NCI-H69 (cell line): ENCODE data around the gene TMEM45B.
"Not testable (repeated sequence)": the region's sequence is repeated elsewhere in the genome, so short reads cannot be mapped to it uniquely, and the experiment has no call there.

Source experiments
- DNase-seq: peaks from one replicate; lab custom pipeline; 2025; lab: John Stamatoyannopoulos, UW

The TMEM45B gene

GRCh38 chr11:129852125-129852740 is 36.6 kb downstream of the TMEM45B start:
- no peak for DNase-seq

GRCh38 chr11:129853518-129854231 is 38.0 kb downstream of the TMEM45B start:
- DNase-seq = peak; percentile 98

- DNase-seq = peak; percentile 86
These were observed 38.7 kb downstream of the TMEM45B start for GRCh38 chr11:129854232-129854805.

GRCh38 chr11:129855086-129855485 is 39.4 kb downstream of the TMEM45B start:
- DNase-seq = no peak

GRCh38 chr11:129856036-129856435 is 40.4 kb downstream of the TMEM45B start:
- DNase-seq = no peak

GRCh38 chr11:129861702-129862522 is 46.3 kb downstream of the TMEM45B start:
- no peak for DNase-seq

GRCh38 chr11:129864811-129865210 is 49.2 kb downstream of the TMEM45B start:
- no peak for DNase-seq

GRCh38 chr11:129865701-129866100 is 50.1 kb downstream of the TMEM45B start:
- DNase-seq = no peak

GRCh38 chr11:129866311-129866710 is 50.7 kb downstream of the TMEM45B start:
- no peak for DNase-seq

- not testable (repeated sequence) for DNase-seq
These were observed 53.0 kb downstream of the TMEM45B start for GRCh38 chr11:129868626-129869025.

- no peak for DNase-seq
These were observed 56.3 kb downstream of the TMEM45B start for GRCh38 chr11:129871914-129872313.

GRCh38 chr11:129880311-129880710 is 64.7 kb downstream of the TMEM45B start:
- DNase-seq = no peak

- DNase-seq = peak; percentile 15
These were observed 66.0 kb downstream of the TMEM45B start for GRCh38 chr11:129881570-129882170.

GRCh38 chr11:129884581-129884980 is 68.9 kb downstream of the TMEM45B start:
- DNase-seq = no peak

- no peak for DNase-seq
These were observed 69.7 kb downstream of the TMEM45B start for GRCh38 chr11:129885381-129885780.

GRCh38 chr11:129888451-129888850 is 72.8 kb downstream of the TMEM45B start:
- no peak for DNase-seq

- DNase-seq = no peak
These were observed 78.9 kb downstream of the TMEM45B start for GRCh38 chr11:129894278-129895125.

- DNase-seq = peak; percentile 93
These were observed 79.7 kb downstream of the TMEM45B start, which contains the start of gene NFRKB for GRCh38 chr11:129895126-129896041. Gene NFRKB, minus strand, starts transcription at chr11:129895578. Its CDS starts 2,729 bp downstream, at chr11:129892849.

- peak; percentile 20 for DNase-seq
These were observed 80.4 kb downstream of the TMEM45B start for GRCh38 chr11:129896062-129896461.

- no peak for DNase-seq
These were observed 89.8 kb downstream of the TMEM45B start for GRCh38 chr11:129905402-129905801.
